ENCODE data around the gene SLC4A9.
"Not testable (repeated sequence)": the region's sequence is repeated elsewhere in the genome, so short reads cannot be mapped to it uniquely, and the experiment has no call there.

Gene SLC4A9

DNA sequence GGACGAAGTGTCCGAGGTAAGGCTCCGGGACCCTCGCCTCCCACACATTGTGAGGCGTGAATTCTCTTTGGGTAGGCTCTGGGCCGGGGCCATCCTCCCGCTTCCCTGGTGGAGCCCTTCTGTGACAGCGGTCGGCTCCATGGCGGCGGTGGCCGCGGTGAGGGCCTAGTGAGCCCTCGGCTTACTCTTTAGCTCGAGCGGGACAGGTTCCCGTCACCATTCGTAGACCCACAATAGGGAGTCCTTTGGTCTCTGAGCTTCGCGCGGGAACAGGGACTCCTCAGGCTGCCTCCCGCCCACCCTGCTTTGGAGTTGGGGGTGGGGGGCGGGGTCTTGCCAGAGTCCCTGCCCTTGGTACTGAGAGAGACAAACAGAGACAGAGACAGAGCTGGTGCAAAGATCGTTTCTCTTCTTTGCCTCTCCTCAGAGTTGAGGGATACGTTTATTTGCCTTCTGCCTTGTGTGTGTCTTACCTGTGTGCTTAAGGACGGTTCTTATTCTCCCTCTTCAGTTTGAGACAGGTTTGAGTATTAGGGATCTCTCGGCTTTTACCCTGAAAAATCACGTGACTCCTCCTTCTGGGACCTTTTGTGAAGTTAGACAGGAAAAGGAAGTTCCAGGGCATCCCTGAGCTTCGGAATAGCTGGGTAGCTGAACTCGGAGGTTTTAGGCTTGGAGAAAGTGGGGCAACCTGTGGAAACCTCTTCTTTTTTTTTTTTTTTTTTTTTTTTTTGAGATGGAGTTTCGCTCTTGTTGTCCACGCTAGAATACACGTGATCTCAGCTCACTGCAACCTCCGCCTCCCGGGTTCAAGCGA is 42.5 kb downstream of the SLC4A9 start:
- DNase-seq = peak; percentile 17

GRCh38 chr5:140403613-140404012 is 43.6 kb downstream of the SLC4A9 start:
- DNase-seq = no peak

GRCh38 chr5:140408750-140409241 is 48.8 kb downstream of the SLC4A9 start:
- no peak for DNase-seq

GRCh38 chr5:140413230-140413629 is 53.2 kb downstream of the SLC4A9 start:
- DNase-seq = no peak

- no peak for DNase-seq
Measured at GRCh38 chr5:140417235-140417634, 57.2 kb downstream of the SLC4A9 start.

DNA sequence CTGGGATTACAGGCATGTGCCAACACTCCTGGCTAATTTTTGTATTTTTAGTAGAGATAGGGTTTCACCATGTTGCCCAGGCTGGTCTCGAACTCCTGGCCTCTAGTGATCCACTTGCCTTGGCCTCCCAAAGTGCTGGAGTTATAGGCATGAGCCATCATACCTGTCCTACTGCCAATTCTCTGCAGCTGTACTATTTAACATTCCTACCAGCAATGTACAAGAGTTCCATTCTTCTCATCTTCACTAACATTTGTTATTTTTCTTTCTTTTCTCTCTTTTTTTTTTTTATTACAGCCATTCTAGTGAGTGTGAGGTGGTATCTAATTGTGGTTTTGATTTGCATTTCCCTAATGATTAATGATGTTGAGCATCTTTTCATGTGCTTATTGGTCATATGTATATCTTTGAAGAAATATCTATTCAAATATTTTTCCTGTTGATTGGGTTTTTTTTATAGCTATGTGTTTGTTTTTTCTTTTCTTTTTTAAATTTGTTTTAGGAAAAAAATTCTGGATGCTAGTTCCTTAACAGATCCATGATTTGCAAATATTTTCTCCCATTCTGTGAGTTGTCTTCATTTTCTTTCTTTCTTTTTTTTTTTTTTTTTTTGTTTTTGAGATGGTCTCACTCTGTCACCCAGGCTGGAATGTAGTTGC is 59.0 kb downstream of the SLC4A9 start:
- DNase-seq = no peak

GRCh38 chr5:140420226-140420570 is 60.2 kb downstream of the SLC4A9 start:
- DNase-seq = no peak

- DNase-seq = no peak
Measured at GRCh38 chr5:140420665-140421361, 60.8 kb downstream of the SLC4A9 start.

- DNase-seq = not testable (repeated sequence)
Measured at GRCh38 chr5:140421375-140421774, 61.4 kb downstream of the SLC4A9 start.

DNA sequence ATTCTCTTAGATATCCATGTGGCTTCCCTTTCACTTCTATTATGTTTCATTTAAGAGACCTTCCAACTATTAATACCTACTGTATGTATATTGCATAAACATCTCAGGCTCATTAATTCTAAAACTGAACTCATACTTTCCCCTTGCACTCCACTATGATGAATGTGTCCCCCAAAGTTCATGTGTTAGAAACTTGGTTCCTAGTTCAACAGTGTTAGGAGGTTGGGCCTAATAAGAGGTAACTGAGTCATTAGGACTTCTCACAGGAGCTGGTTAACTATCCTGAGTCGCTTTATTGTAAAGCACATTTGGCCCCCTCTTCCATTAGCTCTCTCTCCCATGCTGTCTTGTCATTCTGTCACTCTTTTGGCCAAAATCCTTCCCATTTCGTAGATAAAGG is 63.6 kb downstream of the SLC4A9 start:
- no peak for DNase-seq

DNA sequence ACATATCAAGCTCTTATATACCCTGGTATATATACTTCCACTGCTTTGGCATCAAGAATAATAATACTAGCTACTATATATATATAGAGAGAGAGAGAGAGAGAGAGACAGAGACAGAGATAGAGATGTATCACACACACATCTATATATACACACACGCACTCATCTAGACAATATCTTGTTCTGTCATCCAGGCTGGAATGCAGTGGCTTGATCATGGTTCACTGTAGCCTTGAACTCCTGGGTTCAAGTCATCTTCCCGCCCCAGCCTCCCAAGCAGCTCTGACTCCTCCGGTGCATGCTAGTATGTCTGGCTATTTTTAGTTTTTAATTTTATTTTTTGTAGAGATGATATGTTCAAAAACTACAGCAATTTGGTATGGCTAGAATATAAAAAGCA is 64.1 kb downstream of the SLC4A9 start:
- DNase-seq = no peak

All from activated CD4-positive, alpha-beta T cell treated with anti-CD3 and anti-CD28 coated beads for 1 hour (primary cell).